MM.1S (cell line): ENCODE measurements around the gene TNFRSF25.

ENCODE experiments used
- CTCF ChIP-seq: fragments of 300-600 bp; sonication (generic); IDR thresholded peaks from 2 replicates; pipeline ENCODE4 v1.5.1; 2016; ENCODE audit warnings: antibody characterized with exemption, low read length, mixed read lengths
- EZH2 ChIP-seq: fragments of 300-600 bp; sonication (generic); optimal IDR thresholded peaks from 2 replicates; pipeline ENCODE3; 2017; ENCODE audit warnings: low read depth, mild to moderate bottlenecking, antibody characterized with exemption, low read length, mixed read lengths
- EZH2phosphoT487 ChIP-seq: fragments of 300-600 bp; sonication (generic); IDR thresholded peaks from 2 replicates; pipeline ENCODE4 v1.6.1; 2018; ENCODE audit warnings: antibody characterized with exemption, low read length

DNA sequence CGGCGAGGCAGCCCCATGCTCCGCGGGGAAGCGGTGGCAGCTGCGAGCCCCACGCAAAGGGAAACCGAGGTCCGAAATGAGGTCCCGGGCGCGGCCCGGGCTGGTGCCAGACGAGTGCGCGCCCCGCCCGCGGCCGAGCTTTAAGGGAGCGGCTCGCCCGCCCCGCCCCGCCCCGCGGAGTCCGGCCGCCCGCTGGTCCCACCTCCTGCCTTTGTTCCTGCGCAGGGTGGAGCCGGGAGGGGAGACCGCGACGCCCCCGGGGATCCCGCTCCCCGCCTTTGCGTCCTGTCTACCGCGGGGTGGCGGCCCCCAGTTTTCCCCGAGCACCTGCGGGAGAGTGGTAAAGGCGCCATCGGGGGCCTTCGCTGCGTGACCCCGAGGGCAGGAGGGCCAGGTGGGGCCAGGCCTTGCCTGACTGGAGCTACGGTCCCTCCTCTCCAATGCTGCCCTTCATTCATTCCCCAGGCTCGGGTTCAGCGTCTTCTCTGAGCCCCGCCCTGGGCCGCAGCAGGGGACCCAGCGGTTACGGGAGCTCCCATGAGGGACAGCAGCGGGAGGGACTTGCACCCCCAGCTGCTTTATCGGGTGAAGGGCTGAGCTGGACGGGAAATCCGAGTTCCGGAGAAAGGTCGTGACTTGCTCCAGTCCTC is 46.0 kb downstream of the TNFRSF25 start, which contains the start of gene HES2:
- TF ChIP-seq CTCF (no peak), EZH2phosphoT487 (no peak), EZH2 (no peak)
